ENCODE results near the gene LY86.

The LY86 gene

GRCh38 chr6:6614096-6614982, 25.8 kb downstream of the LY86 start:
- H3K4me1 ChIP-seq (ENCODE audit: low read depth, poor library complexity, severe bottlenecking) = no peaks in the 10 kb centered on the region
- H3K79me2 ChIP-seq (ENCODE audit: insufficient read depth, low read depth) = no peaks in the 10 kb centered on the region
- no peak overlapping the region for H3K4me3 ChIP-seq (IDR thresholded peaks at IDR 0.05; ENCODE audit: insufficient read depth, low read depth, low read length)
- no peak overlapping the region for H3K4me2 ChIP-seq
- no peaks in the 10 kb centered on the region for H4K20me1 ChIP-seq (ENCODE audit: insufficient read depth)
- no peak overlapping the region for H3K9ac ChIP-seq
- TF ChIP-seq, protein P1, sequence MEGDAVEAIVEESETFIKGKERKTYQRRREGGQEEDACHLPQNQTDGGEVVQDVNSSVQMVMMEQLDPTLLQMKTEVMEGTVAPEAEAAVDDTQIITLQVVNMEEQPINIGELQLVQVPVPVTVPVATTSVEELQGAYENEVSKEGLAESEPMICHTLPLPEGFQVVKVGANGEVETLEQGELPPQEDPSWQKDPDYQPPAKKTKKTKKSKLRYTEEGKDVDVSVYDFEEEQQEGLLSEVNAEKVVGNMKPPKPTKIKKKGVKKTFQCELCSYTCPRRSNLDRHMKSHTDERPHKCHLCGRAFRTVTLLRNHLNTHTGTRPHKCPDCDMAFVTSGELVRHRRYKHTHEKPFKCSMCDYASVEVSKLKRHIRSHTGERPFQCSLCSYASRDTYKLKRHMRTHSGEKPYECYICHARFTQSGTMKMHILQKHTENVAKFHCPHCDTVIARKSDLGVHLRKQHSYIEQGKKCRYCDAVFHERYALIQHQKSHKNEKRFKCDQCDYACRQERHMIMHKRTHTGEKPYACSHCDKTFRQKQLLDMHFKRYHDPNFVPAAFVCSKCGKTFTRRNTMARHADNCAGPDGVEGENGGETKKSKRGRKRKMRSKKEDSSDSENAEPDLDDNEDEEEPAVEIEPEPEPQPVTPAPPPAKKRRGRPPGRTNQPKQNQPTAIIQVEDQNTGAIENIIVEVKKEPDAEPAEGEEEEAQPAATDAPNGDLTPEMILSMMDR (conservative IDR thresholded peaks at IDR 0.05; ENCODE audit: low read depth, low read length) = no peak
- H2AFZ ChIP-seq (ENCODE audit: low read depth) = no peak overlapping the region
- H3K27me3 ChIP-seq (ENCODE audit: insufficient read depth, low read depth) = no peaks in the 10 kb centered on the region
- no peak overlapping the region for H3K27ac ChIP-seq
- no peaks in the 10 kb centered on the region for H3K36me3 ChIP-seq (ENCODE audit: insufficient read depth)

GRCh38 chr6:6614983-6615349, 26.4 kb downstream of the LY86 start:
- Histone ChIP-seq H3K4me2 (no peak overlapping the region), H4K20me1 (ENCODE audit: insufficient read depth) (no peaks in the 10 kb centered on the region), H3K4me3 (IDR thresholded peaks at IDR 0.05; ENCODE audit: insufficient read depth, low read depth, low read length) (no peak overlapping the region), H3K36me3 (ENCODE audit: insufficient read depth) (no peaks in the 10 kb centered on the region), H3K27me3 (ENCODE audit: insufficient read depth, low read depth) (no peaks in the 10 kb centered on the region), H3K79me2 (ENCODE audit: insufficient read depth, low read depth) (no peaks in the 10 kb centered on the region), H3K4me1 (ENCODE audit: low read depth, poor library complexity, severe bottlenecking) (no peaks in the 10 kb centered on the region), H3K27ac (no peak overlapping the region), H2AFZ (ENCODE audit: low read depth) (no peak overlapping the region), H3K9ac (no peak overlapping the region)
- TF ChIP-seq, protein P1 (conservative IDR thresholded peaks at IDR 0.05; ENCODE audit: low read depth, low read length) = no peak

DNA sequence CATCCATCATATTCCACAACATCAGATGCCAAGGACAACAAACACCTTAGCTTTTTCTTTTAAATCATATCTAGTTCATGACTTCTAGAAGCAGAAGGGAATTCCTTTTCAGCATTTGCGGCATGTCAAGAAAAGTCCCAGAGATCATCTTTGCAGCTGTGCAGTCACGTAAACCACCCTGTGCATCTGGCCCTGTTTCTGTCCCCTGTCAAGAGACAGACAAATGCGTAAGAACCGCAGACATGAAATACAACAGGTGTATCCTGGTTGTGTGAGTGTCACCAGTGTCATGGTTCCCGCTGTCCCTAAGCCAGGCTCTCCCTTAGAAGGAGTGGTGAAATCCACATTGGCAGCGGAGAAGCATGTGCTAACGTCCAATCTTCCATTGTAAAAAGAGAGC, 28.1 kb downstream of the LY86 start:
- H3K79me2 ChIP-seq (ENCODE audit: insufficient read depth, low read depth) = no peaks in the 10 kb centered on the region
- H3K4me2 ChIP-seq = no peak overlapping the region
- H2AFZ ChIP-seq (ENCODE audit: low read depth) = no peak overlapping the region
- no peak overlapping the region for H3K9ac ChIP-seq
- TF ChIP-seq, protein P1 (conservative IDR thresholded peaks at IDR 0.05; ENCODE audit: low read depth, low read length) = no peak
- no peak overlapping the region for H3K27ac ChIP-seq
- no peaks in the 10 kb centered on the region for H4K20me1 ChIP-seq (ENCODE audit: insufficient read depth)
- no peaks in the 10 kb centered on the region for H3K27me3 ChIP-seq (ENCODE audit: insufficient read depth, low read depth)
- H3K4me1 ChIP-seq (ENCODE audit: low read depth, poor library complexity, severe bottlenecking) = no peaks in the 10 kb centered on the region
- no peaks in the 10 kb centered on the region for H3K36me3 ChIP-seq (ENCODE audit: insufficient read depth)
- no peak overlapping the region for H3K4me3 ChIP-seq (IDR thresholded peaks at IDR 0.05; ENCODE audit: insufficient read depth, low read depth, low read length)

DNA sequence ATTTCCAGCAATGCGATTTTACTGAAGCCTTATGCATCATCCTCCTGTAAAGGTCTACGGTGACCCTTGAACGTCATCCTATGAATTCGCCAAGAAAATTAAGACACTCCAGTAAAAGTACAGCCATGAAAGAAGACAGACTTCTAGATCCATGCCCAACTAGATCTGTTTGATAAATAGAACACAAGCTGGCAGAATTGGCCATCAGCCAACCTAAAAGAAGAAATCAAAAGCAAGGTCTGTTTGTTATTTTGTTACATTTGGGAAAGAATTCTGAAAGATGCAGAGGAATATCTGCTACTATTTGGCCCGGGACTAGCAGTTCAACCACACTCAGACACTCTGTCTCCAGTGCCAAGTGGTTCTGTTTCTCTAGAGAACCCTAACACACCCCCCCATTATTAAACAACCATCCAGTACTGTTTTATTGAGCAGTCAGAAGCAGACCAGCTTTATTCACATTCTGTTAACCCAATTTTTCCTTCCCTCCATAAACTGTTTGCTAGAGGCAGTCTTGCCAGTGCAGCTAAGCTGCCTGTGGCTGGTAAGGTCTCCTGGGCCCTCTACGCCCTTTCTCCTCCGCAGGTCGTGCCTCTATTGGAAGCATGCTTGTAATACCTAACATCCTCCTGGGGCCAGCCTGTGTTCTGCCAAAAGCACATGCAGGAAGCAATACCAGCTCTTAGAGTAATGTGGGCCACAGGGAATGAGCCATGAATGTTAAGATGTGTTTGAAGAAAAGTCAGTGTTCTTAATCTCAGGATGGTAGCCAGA, 30.7 kb downstream of the LY86 start:
- Histone ChIP-seq H3K36me3 (ENCODE audit: insufficient read depth) (no peaks in the 10 kb centered on the region), H3K9ac (no peak overlapping the region), H3K4me3 (IDR thresholded peaks at IDR 0.05; ENCODE audit: insufficient read depth, low read depth, low read length) (no peak overlapping the region), H4K20me1 (ENCODE audit: insufficient read depth) (no peaks in the 10 kb centered on the region), H3K79me2 (ENCODE audit: insufficient read depth, low read depth) (no peaks in the 10 kb centered on the region), H2AFZ (ENCODE audit: low read depth) (no peak overlapping the region), H3K27ac (no peak overlapping the region), H3K4me2 (no peak overlapping the region), H3K4me1 (ENCODE audit: low read depth, poor library complexity, severe bottlenecking) (no peaks in the 10 kb centered on the region), H3K27me3 (ENCODE audit: insufficient read depth, low read depth) (no peaks in the 10 kb centered on the region)
- TF ChIP-seq, protein P1 (conservative IDR thresholded peaks at IDR 0.05; ENCODE audit: low read depth, low read length) = no peak

All from KMS-11 (cell line).